HFFc6 (cell line): ENCODE results near the gene MCHR1. TPM values are rescaled to one million over a fixed set of nuclear protein-coding genes. Genes with fewer than 3 reads are reported as not detected.
"Not testable (repeated sequence)": the region's sequence is repeated elsewhere in the genome, so short reads cannot be mapped to it uniquely, and the experiment has no call there.

Experiments used
- DNase-seq: peaks from one replicate; pipeline ENCODE4 v3.0.0-alpha.2; 2018
- H3K27ac Mint-ChIP-seq: 2 replicates; pipeline ENCODE4 v1.8.0; 2020; ENCODE audit warnings: mild to moderate bottlenecking, mixed read lengths
- H3K27me3 Mint-ChIP-seq: 2 replicates; pipeline ENCODE4 v1.8.0; 2021; ENCODE audit warnings: mild to moderate bottlenecking, moderate library complexity, mixed read lengths; ENCODE audit not compliant: insufficient read depth
- H3K36me3 Mint-ChIP-seq: 2 replicates; pipeline ENCODE4 v1.8.0; 2021; ENCODE audit warnings: low read depth, mixed read lengths
- H3K4me1 Mint-ChIP-seq: 2 replicates; pipeline ENCODE4 v1.8.0; 2020; ENCODE audit warnings: low read depth, mixed read lengths
- H3K4me3 Mint-ChIP-seq: 2 replicates; pipeline ENCODE4 v1.8.0; 2020; ENCODE audit warnings: mild to moderate bottlenecking, moderate library complexity, mixed read lengths
- H3K9me3 Mint-ChIP-seq: 2 replicates; pipeline ENCODE4 v1.8.0; 2020; ENCODE audit warnings: mild to moderate bottlenecking, mixed read lengths
- total RNA-seq, 6 experiments: library from RNA; stranded (reverse); fragmentation: NEBNext Ultra II Directional; extraction: Animal tissue kit (Norgen Biotek cat#: 25700); gene quantifications; 2 replicates in 1 of 6; 3 replicates in 5 of 6; pipeline ENCODE4 v1.2.3, GENCODE V29; 2021
- TF ChIP-seq, protein P1 (sequence below): fragments of 200-600 bp; sonication (generic); IDR thresholded peaks from 2 replicates; pipeline ENCODE4 v1.5.0; 2021; ENCODE audit warnings: antibody characterized with exemption, mild to moderate bottlenecking

Gene MCHR1
- total RNA-seq, 6 experiments from 2014 or later, result 0.28 TPM; not detected in 5

DNA sequence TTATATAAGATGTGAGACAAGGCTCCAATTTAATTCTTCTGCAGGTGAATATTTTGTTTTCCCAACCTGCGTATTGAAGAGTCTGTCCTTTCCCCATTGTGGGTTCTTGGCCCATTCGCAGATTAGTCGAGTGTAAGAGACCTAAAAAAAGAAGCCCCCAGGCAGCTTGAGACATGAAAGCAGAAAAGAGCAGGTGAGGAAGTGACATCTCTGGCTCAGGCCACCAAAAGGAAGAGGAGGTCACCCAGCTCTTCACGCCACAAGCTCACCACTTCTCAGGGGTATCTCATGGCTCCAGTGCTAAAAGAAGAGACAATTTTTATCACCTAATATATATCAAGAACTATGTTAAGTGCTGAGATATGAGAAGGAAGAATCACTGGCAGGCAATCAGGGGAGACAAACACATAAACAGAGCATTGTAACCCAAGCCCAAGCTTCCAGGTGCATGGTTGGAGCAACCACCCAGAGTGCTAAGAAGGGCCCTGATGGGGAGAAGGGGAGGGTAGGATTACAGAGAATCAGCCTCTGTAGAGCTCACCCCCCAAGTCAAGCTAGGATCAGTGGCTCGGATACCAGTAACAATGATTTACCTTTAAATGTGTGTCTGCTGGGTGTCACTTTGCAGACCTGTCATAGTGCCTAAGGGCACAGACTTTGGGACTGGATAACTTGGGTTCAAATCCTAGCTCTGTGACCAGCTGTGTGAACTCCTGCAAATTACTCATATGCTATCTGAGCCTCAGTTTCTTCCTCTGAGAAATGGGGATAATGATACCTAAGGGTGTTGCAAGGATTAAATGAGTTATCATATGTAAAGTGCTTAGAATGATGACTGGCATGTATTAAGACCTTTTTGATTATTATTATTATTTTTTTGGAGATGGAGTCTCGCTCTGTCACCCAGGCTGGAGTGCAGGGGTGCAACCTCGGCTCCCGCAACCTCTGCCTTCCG, 39.2 kb downstream of the MCHR1 start:
- Mint-ChIP-seq H3K27ac (no peak overlapping the region), H3K4me1 (peaks cover 42% of the 10 kb centered on the region), H3K27me3 (peaks cover 1% of the 10 kb centered on the region), H3K36me3 (no peaks in the 10 kb centered on the region), H3K9me3 (no peaks in the 10 kb centered on the region), H3K4me3 (no peak overlapping the region)
- DNase-seq, result no peak
- TF ChIP-seq, protein P1, sequence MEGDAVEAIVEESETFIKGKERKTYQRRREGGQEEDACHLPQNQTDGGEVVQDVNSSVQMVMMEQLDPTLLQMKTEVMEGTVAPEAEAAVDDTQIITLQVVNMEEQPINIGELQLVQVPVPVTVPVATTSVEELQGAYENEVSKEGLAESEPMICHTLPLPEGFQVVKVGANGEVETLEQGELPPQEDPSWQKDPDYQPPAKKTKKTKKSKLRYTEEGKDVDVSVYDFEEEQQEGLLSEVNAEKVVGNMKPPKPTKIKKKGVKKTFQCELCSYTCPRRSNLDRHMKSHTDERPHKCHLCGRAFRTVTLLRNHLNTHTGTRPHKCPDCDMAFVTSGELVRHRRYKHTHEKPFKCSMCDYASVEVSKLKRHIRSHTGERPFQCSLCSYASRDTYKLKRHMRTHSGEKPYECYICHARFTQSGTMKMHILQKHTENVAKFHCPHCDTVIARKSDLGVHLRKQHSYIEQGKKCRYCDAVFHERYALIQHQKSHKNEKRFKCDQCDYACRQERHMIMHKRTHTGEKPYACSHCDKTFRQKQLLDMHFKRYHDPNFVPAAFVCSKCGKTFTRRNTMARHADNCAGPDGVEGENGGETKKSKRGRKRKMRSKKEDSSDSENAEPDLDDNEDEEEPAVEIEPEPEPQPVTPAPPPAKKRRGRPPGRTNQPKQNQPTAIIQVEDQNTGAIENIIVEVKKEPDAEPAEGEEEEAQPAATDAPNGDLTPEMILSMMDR, result no peak

DNA sequence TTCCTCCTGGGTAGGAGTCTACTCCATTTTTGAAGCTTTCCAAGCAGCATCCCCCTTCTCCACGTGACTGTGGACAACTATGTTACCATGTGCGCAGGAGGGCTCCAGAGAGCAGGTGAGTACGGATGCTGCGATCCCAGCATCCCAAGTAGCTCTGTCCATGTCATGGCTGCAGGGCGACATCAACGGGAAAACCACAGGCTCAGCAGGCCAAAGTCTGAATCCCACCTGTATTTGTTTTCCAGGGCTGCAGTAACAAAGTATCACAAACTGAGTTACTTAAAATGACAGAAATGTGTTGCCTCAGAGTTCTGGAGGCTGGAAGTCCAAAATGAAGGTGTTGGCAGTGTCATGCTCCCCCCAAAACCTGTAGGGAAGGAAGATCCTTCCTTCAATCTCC, 40.3 kb downstream of the MCHR1 start:
- no peak for DNase-seq
- Mint-ChIP-seq H3K36me3 (no peaks in the 10 kb centered on the region), H3K9me3 (no peaks in the 10 kb centered on the region), H3K4me3 (no peak overlapping the region), H3K4me1 (peaks cover 35% of the 10 kb centered on the region), H3K27ac (no peak overlapping the region), H3K27me3 (peaks cover 1% of the 10 kb centered on the region)
- TF ChIP-seq, protein P1, result no peak

DNA sequence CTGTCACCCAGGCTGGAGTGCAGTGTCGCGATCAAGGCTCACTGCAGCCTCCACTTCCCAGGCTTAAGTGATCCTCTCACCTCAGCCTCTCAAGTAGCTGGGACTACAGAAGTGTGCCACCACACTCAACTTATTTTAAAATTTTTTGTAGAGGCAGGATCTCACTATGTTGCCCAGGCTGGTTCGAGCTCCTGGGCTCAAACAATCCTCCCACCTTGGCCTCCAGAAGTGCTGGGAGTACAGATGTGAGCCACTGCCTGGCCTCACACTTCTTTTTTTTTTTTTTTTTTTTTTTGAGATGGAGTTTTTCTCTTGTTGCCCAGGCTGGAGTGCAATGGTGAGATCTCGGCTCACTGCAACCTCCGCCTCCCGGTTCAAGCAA, 40.9 kb downstream of the MCHR1 start:
- Mint-ChIP-seq H3K4me1 (peaks cover 30% of the 10 kb centered on the region), H3K27ac (peak overlapping the region; percentile 22; the same call in 1 of the 2 replicates)
- H3K36me3 Mint-ChIP-seq, H3K4me3 Mint-ChIP-seq, DNase-seq, H3K9me3 Mint-ChIP-seq, H3K27me3 Mint-ChIP-seq: not testable (repeated sequence)

DNA sequence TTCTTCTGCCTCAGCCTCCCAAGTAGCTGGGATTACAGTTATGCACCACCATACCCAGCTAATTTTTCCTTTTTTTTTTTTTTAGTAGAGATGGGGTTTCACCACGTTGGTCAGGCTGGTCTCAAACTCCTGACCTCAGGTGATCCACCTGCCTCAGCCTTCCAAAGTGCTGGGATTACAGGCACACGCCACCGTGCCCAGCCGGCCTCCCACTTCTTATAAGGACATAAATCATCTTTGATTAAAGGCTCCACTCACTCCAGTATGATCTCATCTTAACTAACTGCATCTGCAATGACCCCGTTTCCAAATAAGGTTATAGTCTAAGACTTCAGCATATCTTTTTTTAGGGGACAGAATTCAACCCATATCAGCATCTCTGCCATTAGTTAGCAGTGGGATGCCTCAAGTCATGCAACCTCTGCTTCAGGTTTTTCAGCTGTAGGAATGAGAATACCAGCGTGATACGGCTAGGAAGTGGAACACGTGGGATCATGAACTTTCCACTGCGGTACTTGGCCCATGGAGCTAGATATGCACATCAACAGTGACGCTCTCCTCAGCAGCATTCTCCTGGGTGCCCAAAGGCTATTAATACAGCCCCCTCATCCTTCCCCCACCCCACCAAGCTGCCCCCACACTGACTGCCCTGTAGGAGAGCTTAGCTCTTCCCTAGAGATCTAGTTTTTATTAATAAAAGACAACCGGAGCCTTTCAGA, 41.4 kb downstream of the MCHR1 start:
- H3K36me3 Mint-ChIP-seq, result no peaks in the 10 kb centered on the region
- no peak for DNase-seq
- H3K27me3 Mint-ChIP-seq, result peaks cover 1% of the 10 kb centered on the region
- no peak overlapping the region for H3K4me3 Mint-ChIP-seq
- no peaks in the 10 kb centered on the region for H3K9me3 Mint-ChIP-seq
- TF ChIP-seq, protein P1, result no peak
- H3K4me1 Mint-ChIP-seq, result peaks cover 24% of the 10 kb centered on the region
- peak overlapping the region; percentile 47; the same call in 1 of the 2 replicates for H3K27ac Mint-ChIP-seq

DNA sequence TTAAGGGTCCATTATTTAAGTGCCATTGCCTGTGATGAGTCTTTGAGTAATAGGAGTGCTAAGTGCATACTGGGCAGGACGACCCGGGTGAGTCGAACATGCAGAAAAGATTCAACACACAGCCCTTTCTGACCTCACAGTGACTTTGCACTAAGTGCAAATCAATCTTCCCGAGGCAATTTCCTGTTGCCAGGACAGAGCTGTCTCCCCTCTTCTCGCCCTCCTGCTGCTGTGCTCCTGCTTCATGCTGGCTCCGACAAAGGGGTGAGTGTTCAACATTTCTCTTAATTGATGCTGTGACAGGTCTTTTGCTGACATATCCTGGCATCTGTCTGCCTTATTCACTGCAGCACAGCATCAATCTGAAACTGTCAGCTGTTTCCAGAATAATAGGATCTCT, 42.0 kb downstream of the MCHR1 start:
- peak; percentile 17 for DNase-seq
- Mint-ChIP-seq H3K36me3 (no peaks in the 10 kb centered on the region), H3K4me1 (peaks cover 19% of the 10 kb centered on the region), H3K9me3 (no peaks in the 10 kb centered on the region), H3K4me3 (no peak overlapping the region), H3K27ac (peak overlapping the region; percentile 47), H3K27me3 (peaks cover 1% of the 10 kb centered on the region)
- TF ChIP-seq, protein P1, result no peak
